Activated CD4-positive, alpha-beta memory T cell treated with anti-CD3 and anti-CD28 coated beads for 36 hours (primary cell): Measurements from ENCODE around the gene EEA1. TPM values are rescaled to one million over a fixed set of nuclear protein-coding genes. Genes with fewer than 3 reads are reported as not detected.
"Not testable (repeated sequence)": the region's sequence is repeated elsewhere in the genome, so short reads cannot be mapped to it uniquely, and the experiment has no call there.

ENCODE experiments used
- CTCF ChIA-PET: fragments of 350-600 bp; sonication (Branson Sonifier 250); formaldehyde crosslinking; loops from one replicate; lab custom pipeline; 2021; ENCODE audit warnings: antibody characterized with exemption, inconsistent platforms; lab: Charles Lee
- POLR2A ChIA-PET: fragments of 350-600 bp; sonication (Branson Sonifier 250); formaldehyde crosslinking; loops from one replicate; lab custom pipeline; 2021; ENCODE audit warnings: antibody characterized with exemption; lab: Charles Lee
- DNase-seq: peaks from one replicate; pipeline ENCODE4 v3.0.0-alpha.2; 2020
- H3K27ac Mint-ChIP-seq: one replicate; pipeline ENCODE4 v1.8.0; 2021; ENCODE audit warnings: mixed read lengths
- H3K27me3 Mint-ChIP-seq: one replicate; pipeline ENCODE4 v1.8.0; 2021; ENCODE audit warnings: mixed read lengths
- H3K36me3 Mint-ChIP-seq: one replicate; pipeline ENCODE4 v1.8.0; 2021; ENCODE audit warnings: mixed read lengths
- H3K4me1 Mint-ChIP-seq: one replicate; pipeline ENCODE4 v1.8.0; 2021; ENCODE audit warnings: low read depth, mixed read lengths
- H3K4me3 Mint-ChIP-seq: one replicate; pipeline ENCODE4 v1.8.0; 2021; ENCODE audit warnings: mild to moderate bottlenecking, mixed read lengths
- H3K9me3 Mint-ChIP-seq: one replicate; pipeline ENCODE4 v1.8.0; 2021; ENCODE audit warnings: mixed read lengths
- intact Hi-C: fragments of 100-400 bp; cut with micrococcal nuclease; formaldehyde crosslinking; loops from one replicate; pipeline ENCODE4 v1.15.1; 2023
- total RNA-seq, 2 experiments: library from RNA; stranded (reverse); gene quantifications; one replicate each; pipeline ENCODE4 v1.2.3, GENCODE V29; 2021

EEA1 gene
- total RNA-seq, 2 experiments from 2014 or later = 17.5 to 17.7 TPM

DNA sequence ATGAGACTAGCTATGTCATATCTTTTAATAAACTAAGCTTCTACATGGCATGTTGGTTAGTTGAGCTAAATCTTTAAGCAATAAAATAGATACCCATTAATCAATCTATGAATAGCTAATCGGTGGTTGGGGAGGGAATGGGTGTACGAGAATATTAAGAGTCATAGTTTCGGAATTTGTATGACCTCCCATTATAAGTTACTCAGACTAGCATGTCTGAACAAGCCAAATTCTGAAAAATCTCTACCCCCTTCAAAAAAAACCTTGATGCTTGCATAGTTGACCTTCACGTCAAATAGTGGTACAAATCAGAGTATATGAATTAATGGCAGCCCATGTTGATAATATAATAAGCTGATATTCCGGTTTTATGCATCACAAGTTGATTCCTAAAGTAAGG, 166.3 kb downstream of the EEA1 start:
- intact Hi-C loops = no loop called here
- ChIA-PET CTCF (no interaction called here), POLR2A (no interaction called here)
- H3K36me3 Mint-ChIP-seq = no peaks in the 10 kb centered on the region
- no peak overlapping the region for H3K4me3 Mint-ChIP-seq
- H3K9me3 Mint-ChIP-seq = no peaks in the 10 kb centered on the region
- H3K27me3 Mint-ChIP-seq = peaks cover 10% of the 10 kb centered on the region
- H3K4me1 Mint-ChIP-seq = no peaks in the 10 kb centered on the region
- H3K27ac Mint-ChIP-seq = no peak overlapping the region
- no peak for DNase-seq

DNA sequence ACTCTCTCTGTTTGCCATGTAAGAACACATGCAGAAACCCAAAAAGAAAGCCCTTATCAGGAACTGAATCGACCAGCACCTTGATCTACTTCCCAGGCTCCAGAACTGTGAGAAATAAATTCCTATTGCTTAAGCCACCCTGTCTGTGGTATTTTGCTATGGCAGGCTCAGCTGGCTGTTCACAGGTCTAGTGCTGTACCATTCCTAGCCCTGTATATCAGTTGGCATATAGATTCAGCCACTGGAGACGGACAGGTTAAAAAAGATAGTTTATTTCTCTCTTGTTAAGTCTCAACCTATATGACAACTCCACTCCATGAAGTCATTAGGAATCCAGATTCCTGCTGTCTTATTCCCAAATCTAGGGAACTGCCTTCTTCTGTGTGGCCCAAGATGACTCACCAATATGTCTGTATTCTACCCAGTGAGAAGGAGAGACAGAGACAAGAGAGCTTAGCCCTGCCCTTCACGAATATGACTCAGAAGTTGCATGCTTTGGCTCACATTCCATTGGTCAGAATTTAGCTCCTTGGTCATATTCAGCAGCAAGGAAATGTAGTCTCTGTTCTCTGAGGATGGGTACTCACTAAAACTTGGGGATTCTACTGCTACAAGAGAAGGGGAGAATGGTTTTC, 169.3 kb downstream of the EEA1 start:
- Mint-ChIP-seq H3K9me3 (no peaks in the 10 kb centered on the region), H3K4me1 (no peaks in the 10 kb centered on the region), H3K27ac (no peak overlapping the region), H3K4me3 (no peak overlapping the region), H3K27me3 (peaks cover 22% of the 10 kb centered on the region), H3K36me3 (no peaks in the 10 kb centered on the region)
- intact Hi-C loops = no loop called here
- CTCF ChIA-PET = interaction anchor here (0.6 to 0.9 kb wide), 2 partner anchors 325 to 568 kb away, joined by 3 read pairs; no protein-coding TSS in a partner anchor
- no peak for DNase-seq
- POLR2A ChIA-PET = no interaction called here

DNA sequence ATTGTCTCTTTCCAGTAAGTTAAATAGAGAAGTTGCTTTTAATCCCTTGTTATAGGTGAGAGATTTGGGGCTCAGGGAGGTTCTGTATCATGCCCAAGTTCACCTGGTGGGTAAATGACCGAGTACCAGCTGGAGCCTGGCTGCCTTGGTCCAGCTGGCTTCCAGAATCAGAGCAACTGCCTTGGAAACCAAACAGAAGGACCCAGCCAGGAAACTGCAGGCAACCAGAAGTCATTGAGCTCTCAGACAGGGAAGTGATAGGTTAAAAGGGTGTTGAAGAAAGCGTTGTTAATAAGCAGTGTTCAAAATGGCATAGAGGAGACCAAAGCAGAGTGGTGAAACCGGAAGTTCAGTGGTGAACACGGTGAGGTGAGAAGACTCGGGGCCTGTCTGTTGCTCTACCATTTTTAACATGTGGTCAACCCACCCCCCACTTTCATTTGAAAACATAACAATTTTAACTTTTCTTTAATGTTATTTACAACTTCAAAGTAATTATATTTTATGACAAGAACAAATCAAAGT, 171.4 kb downstream of the EEA1 start:
- H3K9me3 Mint-ChIP-seq = no peaks in the 10 kb centered on the region
- ChIA-PET POLR2A (no interaction called here), CTCF (no interaction called here)
- H3K27ac Mint-ChIP-seq = no peak overlapping the region
- H3K4me1 Mint-ChIP-seq = no peaks in the 10 kb centered on the region
- no peak overlapping the region for H3K4me3 Mint-ChIP-seq
- H3K36me3 Mint-ChIP-seq = no peaks in the 10 kb centered on the region
- intact Hi-C loops = no loop called here
- H3K27me3 Mint-ChIP-seq = peaks cover 20% of the 10 kb centered on the region
- DNase-seq = no peak

DNA sequence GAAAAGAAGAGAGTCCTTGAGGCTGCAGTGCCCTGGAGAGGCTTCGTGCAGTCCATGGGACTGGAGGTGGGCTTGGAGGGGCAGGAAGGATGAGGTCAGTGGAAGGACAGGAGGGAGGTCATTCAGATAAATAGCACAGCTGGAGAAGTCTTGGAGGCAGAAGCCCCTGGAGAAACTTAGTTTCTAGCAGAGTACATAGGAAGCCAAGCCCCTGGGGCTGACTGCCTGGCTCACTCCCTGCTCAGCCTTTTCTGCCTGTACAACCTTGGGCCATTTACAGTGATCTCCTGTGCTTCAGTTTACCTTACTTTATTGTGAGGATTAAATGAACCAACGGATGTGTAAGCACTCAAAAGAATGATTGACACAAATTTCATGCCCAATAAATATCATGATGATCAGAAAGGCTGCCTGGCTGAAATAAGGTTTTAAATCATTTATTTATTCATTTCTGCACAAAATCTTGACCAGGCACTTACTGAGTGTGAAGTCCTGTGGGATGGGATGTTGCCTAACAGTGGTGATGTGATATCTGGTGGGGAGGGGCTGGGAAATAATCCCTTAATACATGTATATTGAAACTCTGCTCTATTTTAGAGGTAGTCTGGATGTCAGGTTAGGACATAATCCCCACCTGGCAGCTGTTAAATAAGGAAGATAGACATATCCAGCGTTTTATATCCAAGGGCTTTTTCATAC, 172.0 kb downstream of the EEA1 start:
- Mint-ChIP-seq H3K27me3 (peaks cover 20% of the 10 kb centered on the region), H3K36me3 (no peaks in the 10 kb centered on the region), H3K27ac (no peak overlapping the region), H3K4me1 (no peaks in the 10 kb centered on the region), H3K4me3 (no peak overlapping the region), H3K9me3 (no peaks in the 10 kb centered on the region)
- no peak for DNase-seq
- POLR2A ChIA-PET = interaction anchor here (0.5 kb wide), 1 partner anchor 9 kb away, joined by 4 read pairs; no protein-coding TSS in a partner anchor
- intact Hi-C loops = no loop called here
- CTCF ChIA-PET = no interaction called here

DNA sequence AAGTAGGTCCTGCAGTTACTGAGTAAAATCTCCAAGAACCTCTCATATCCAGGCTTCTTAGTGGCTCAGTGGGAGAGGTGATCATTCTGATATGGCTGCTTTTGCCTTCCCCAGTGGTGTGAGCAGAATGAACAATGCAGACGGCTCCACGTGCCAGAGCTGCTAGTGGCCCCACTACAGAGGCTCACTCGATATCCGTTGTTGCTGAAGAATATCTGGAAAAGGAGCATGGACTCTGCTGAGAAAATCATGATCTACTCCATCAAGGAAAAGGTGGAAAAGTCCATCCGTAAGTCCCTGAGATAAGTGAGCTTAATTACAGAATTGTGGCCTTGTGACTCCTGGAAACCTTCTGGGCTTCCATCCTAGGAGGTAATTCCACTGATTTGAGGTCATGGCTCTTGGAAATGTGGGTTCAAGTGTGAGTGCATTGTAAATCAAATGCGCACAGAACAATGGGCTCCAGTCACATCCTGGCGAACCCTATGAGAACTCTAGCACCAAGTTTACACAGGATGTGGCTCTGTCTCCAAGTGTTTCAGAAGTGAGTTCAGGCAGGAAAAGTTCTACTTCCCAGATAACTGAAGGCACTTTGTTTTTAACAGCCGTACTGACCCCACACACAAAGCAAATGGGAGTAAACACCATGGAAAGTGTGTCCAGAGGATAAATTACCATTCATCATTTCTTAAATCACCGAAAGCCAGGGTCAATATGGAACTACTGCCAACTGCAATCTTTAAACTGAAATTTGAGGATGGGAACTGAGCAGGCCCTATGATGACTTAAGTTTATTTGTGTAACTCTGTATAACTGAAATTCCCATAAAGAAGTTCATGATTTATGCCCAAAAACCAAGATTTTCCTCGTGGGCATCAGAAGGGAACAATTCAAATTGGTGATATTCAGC, 174.9 kb downstream of the EEA1 start:
- DNase-seq = no peak
- POLR2A ChIA-PET = no interaction called here

DNA sequence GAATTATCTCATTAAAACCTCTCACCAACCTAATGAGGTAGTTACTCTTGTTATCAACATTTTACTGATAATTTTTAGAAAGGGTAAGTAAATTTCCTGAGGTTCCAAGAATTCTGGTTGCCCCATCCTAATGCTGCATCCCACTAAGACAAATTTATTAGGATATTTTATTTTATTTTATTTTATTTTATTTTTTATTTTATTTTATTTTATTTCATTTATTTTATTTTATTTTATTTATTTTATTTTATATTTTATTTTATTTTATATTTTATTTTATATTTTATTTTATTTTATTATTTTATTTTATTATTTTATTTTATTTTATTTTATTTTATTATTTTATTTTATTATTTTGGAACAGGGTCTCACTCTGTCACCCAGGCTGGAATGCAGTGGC, 179.4 kb downstream of the EEA1 start:
- POLR2A ChIA-PET, H3K27me3 Mint-ChIP-seq, intact Hi-C loops, H3K4me1 Mint-ChIP-seq, DNase-seq, H3K27ac Mint-ChIP-seq, H3K4me3 Mint-ChIP-seq, H3K9me3 Mint-ChIP-seq, H3K36me3 Mint-ChIP-seq, CTCF ChIA-PET: not testable (repeated sequence)

More for the DNA sequence above, 174.9 kb downstream of the EEA1 start:
- intact Hi-C loops = no loop called here
- Mint-ChIP-seq H3K36me3 (no peaks in the 10 kb centered on the region), H3K27ac (no peak overlapping the region), H3K4me3 (no peak overlapping the region), H3K9me3 (no peaks in the 10 kb centered on the region), H3K27me3 (peaks cover 22% of the 10 kb centered on the region), H3K4me1 (no peaks in the 10 kb centered on the region)
- CTCF ChIA-PET = no interaction called here

DNA sequence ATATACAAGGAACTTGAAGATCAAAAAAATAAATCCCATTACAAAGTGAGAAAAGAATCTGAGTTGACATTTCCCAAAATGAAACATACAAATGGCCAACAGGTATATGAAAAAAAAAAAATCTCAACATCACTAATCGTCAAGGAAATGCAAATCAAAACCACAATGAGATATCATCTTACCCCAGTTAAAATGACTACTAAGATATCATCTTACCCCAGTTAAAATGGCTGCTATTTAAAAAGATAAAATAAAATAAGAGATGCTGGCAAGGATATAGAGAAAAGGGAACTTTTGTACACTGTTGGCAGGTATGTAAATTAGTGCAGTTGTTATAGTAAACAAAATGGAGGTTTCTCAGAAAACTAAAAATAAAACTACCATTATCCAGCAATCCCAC, 181.9 kb downstream of the EEA1 start:
- no peaks in the 10 kb centered on the region for H3K36me3 Mint-ChIP-seq
- POLR2A ChIA-PET = no interaction called here
- H3K4me3 Mint-ChIP-seq = no peak overlapping the region
- CTCF ChIA-PET = no interaction called here
- intact Hi-C loops = no loop called here
- no peaks in the 10 kb centered on the region for H3K9me3 Mint-ChIP-seq
- DNase-seq = no peak
- peaks cover 10% of the 10 kb centered on the region for H3K27me3 Mint-ChIP-seq
- no peaks in the 10 kb centered on the region for H3K4me1 Mint-ChIP-seq
- H3K27ac Mint-ChIP-seq = no peak overlapping the region

DNA sequence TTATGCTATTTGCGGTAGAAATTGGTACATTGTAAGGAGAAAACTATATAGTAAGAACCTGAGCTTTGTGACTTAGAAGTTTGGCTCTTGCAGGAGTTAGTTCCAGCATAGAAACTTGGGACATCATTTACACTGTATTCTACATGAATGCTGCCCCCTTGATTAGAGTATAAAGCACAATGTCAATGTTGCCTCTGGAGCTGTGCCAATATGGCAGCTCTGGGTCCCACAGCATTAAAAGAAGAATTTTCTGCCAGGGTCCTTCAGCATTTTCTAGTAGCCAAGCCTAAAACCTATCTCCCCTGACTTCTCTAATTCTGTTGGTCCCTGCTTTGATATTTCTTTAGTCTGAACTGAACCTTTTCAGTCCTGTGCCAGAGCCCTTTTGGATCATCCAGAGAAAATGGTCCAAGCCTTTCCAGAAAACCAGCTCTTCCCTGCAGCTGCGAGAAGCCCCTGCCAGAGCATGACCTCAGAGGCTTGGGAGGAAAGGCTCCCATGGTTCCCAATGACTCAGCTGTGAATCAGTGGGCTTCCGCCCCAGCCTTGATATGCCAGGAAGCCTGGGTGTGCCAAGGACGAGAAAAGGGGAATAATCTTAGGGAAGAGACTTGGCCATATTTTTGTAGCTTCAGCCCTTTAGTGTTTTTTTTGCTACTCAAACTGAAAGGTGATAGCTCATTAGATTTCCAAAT, 183.1 kb downstream of the EEA1 start:
- Mint-ChIP-seq H3K27me3 (peaks cover 11% of the 10 kb centered on the region), H3K4me1 (no peaks in the 10 kb centered on the region), H3K9me3 (no peaks in the 10 kb centered on the region), H3K27ac (no peak overlapping the region), H3K4me3 (no peak overlapping the region), H3K36me3 (no peaks in the 10 kb centered on the region)
- CTCF ChIA-PET = no interaction called here
- intact Hi-C loops = no loop called here
- no peak for DNase-seq
- POLR2A ChIA-PET = no interaction called here

DNA sequence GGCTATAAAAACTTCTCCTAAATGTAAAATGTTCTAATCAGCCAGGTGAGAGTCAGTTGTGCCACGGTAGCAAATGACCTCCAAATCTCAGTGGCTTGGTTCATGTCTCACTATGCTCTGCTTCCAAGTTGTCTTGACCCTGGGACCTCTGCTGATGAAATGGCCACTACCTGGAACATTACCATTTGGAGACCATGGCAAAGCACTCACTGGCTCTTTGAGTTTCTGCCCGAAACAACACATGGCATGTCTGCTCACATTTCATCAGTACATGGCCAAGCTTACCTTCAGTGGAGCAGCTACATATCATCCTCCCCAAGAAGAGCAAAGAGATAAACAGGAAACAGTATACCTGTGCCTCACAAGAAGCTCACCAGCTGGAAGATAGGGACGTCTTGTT, 186.1 kb downstream of the EEA1 start:
- Mint-ChIP-seq H3K27ac (no peak overlapping the region), H3K9me3 (no peaks in the 10 kb centered on the region), H3K4me3 (no peak overlapping the region), H3K27me3 (peaks cover 9% of the 10 kb centered on the region), H3K4me1 (no peaks in the 10 kb centered on the region), H3K36me3 (no peaks in the 10 kb centered on the region)
- DNase-seq = no peak
- ChIA-PET CTCF (interaction anchor here (0.6 kb wide), 1 partner anchor 249 kb away, joined by 5 read pairs; no protein-coding TSS in a partner anchor), POLR2A (no interaction called here)
- intact Hi-C loops = no loop called here

DNA sequence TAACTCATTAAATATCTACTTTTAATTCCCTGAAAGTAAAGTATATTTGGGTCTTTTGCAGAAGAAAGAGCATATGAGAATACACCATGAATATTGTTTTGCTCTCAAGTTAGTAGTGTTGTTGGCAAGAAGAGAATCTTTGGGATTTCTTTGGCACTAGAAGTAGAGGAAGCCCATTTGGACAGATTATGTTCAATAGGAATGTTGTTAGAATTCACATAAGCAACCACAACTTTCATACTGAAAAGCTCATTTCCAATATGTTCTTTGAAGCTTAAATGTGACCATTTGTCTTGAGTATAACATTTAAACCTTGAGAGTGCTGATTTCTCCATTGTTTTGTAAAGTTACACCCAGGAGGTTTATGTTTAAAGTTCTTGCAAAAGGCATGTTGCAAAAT, 188.7 kb downstream of the EEA1 start:
- H3K36me3 Mint-ChIP-seq = no peaks in the 10 kb centered on the region

DNA sequence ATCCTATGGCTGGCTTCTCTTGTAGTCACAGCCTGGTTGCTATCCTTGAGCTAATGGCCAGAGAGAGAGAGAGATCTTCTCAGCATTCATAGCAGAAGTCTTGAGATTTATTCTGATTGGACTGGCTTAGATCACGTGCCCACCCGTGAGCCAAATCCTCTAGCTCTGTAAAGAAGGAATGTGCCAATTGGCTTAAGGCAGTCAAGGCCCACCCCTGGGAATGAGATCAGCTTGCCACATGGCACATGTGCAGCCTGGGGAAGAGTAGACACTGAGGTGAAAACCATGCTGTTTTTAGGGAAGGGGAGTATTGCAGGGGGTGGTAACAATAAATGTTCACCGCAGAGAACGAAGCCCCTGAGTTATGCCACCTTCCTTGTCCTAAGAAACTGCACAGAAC, 190.0 kb downstream of the EEA1 start:
- no peak for DNase-seq
- H3K27me3 Mint-ChIP-seq = peaks cover 9% of the 10 kb centered on the region
- CTCF ChIA-PET = no interaction called here
- POLR2A ChIA-PET = no interaction called here
- intact Hi-C loops = no loop called here
- no peak overlapping the region for H3K27ac Mint-ChIP-seq
- H3K9me3 Mint-ChIP-seq = no peaks in the 10 kb centered on the region
- no peaks in the 10 kb centered on the region for H3K36me3 Mint-ChIP-seq
- H3K4me3 Mint-ChIP-seq = no peak overlapping the region
- H3K4me1 Mint-ChIP-seq = no peaks in the 10 kb centered on the region

More for the DNA sequence above, 188.7 kb downstream of the EEA1 start:
- CTCF ChIA-PET = no interaction called here
- H3K4me3 Mint-ChIP-seq = no peak overlapping the region
- POLR2A ChIA-PET = no interaction called here
- H3K27ac Mint-ChIP-seq = no peak overlapping the region
- intact Hi-C loops = no loop called here
- peaks cover 8% of the 10 kb centered on the region for H3K27me3 Mint-ChIP-seq
- H3K4me1 Mint-ChIP-seq = no peaks in the 10 kb centered on the region
- no peak for DNase-seq
- H3K9me3 Mint-ChIP-seq = no peaks in the 10 kb centered on the region
